ENCODE results near the gene CDK14. TPM values are rescaled to one million over a fixed set of nuclear protein-coding genes. Genes with fewer than 3 reads are reported as not detected.
"Not testable (repeated sequence)": the region's sequence is repeated elsewhere in the genome, so short reads cannot be mapped to it uniquely, and the experiment has no call there.

CDK14 gene
- total RNA-seq, 1 donor, result 39.1 TPM

GRCh38 chr7:90797596-90797995 lies 201.5 kb downstream of the CDK14 start:
- Histone ChIP-seq H3K9me3 (ENCODE audit: low read depth, low read length) (no peaks in the 10 kb centered on the region), H3K4me2 (ENCODE audit: insufficient read depth, low read length) (no peak overlapping the region), H2AFZ (ENCODE audit: low read length) (no peak overlapping the region)

GRCh38 chr7:90804370-90804769 lies 208.2 kb downstream of the CDK14 start:
- Histone ChIP-seq H3K4me1 (ENCODE audit: insufficient read depth, low read length) (peaks cover 7% of the 10 kb centered on the region), H3K9me3 (ENCODE audit: low read depth, low read length) (no peaks in the 10 kb centered on the region), H3K27me3 (ENCODE audit: insufficient read depth, low read length) (no peaks in the 10 kb centered on the region), H4K20me1 (ENCODE audit: insufficient read depth, low read length) (no peaks in the 10 kb centered on the region), H3K4me3 (ENCODE audit: insufficient read depth, low read length) (no peak overlapping the region), H2AFZ (ENCODE audit: low read length) (no peak overlapping the region), H3K27ac (ENCODE audit: low read depth, low read length) (no peak overlapping the region), H3K79me2 (ENCODE audit: insufficient read depth, low read length) (peaks cover 14% of the 10 kb centered on the region), H3K4me2 (ENCODE audit: insufficient read depth, low read length) (no peak overlapping the region), H3K36me3 (ENCODE audit: insufficient read depth, low read length) (no peaks in the 10 kb centered on the region)
- no peak for DNase-seq (ENCODE audit: insufficient read length, low spot score, missing footprints)
- TF ChIP-seq CTCF (IDR thresholded peaks at IDR 0.05; ENCODE audit: extremely low read depth, low read depth, low read length), result no peak

More at GRCh38 chr7:90797596-90797995, 201.5 kb downstream of the CDK14 start:
- Histone ChIP-seq H3K27ac (ENCODE audit: low read depth, low read length) (no peak overlapping the region), H3K4me1 (ENCODE audit: insufficient read depth, low read length) (peaks cover 5% of the 10 kb centered on the region), H3K27me3 (ENCODE audit: insufficient read depth, low read length) (no peaks in the 10 kb centered on the region), H3K4me3 (ENCODE audit: insufficient read depth, low read length) (no peak overlapping the region), H3K79me2 (ENCODE audit: insufficient read depth, low read length) (peaks cover 11% of the 10 kb centered on the region), H3K36me3 (ENCODE audit: insufficient read depth, low read length) (no peaks in the 10 kb centered on the region), H4K20me1 (ENCODE audit: insufficient read depth, low read length) (no peaks in the 10 kb centered on the region)
- no peak for DNase-seq (ENCODE audit: insufficient read length, low spot score, missing footprints)
- no peak for TF ChIP-seq CTCF (IDR thresholded peaks at IDR 0.05; ENCODE audit: extremely low read depth, low read depth, low read length)

GRCh38 chr7:90815552-90815951 lies 219.4 kb downstream of the CDK14 start:
- not testable (repeated sequence) for H3K27me3 ChIP-seq (ENCODE audit: insufficient read depth, low read length); H4K20me1 ChIP-seq (ENCODE audit: insufficient read depth, low read length); H2AFZ ChIP-seq (ENCODE audit: low read length); H3K4me2 ChIP-seq (ENCODE audit: insufficient read depth, low read length); H3K9me3 ChIP-seq (ENCODE audit: low read depth, low read length); DNase-seq (ENCODE audit: insufficient read length, low spot score, missing footprints); H3K36me3 ChIP-seq (ENCODE audit: insufficient read depth, low read length); H3K79me2 ChIP-seq (ENCODE audit: insufficient read depth, low read length); H3K4me3 ChIP-seq (ENCODE audit: insufficient read depth, low read length); H3K27ac ChIP-seq (ENCODE audit: low read depth, low read length)
- H3K4me1 ChIP-seq (ENCODE audit: insufficient read depth, low read length), result peaks cover 22% of the 10 kb centered on the region

DNA sequence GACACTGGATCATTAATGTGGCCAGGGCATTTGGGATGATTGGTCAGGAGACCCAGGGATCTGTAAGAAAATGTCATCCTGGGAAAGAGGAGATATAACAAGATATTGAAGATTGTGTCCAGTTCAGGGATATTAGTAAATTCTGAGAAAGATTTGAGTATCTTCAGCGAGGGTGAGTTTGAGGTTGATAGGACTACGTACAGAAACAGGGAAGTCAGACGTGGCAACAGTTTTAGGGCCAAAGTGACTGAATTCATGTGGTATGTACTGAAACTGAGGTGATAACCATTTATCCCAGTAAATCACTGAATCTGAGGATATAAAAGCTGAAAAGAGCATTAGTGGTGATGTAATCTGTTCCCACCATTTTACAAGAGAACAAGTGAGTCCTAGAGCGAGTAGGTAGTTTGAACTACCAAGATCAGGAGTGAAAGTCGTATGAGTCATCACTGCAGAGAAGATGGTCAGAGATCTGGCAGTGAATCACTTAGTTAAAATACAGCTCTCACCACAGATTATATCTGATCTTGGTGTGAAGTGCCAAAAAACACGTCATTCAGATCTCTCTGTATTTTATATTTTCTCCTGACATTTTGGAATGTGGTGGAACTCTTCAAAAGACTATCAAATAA lies 220.5 kb downstream of the CDK14 start:
- Histone ChIP-seq H4K20me1 (ENCODE audit: insufficient read depth, low read length) (no peaks in the 10 kb centered on the region), H3K27me3 (ENCODE audit: insufficient read depth, low read length) (no peaks in the 10 kb centered on the region), H3K9me3 (ENCODE audit: low read depth, low read length) (no peaks in the 10 kb centered on the region), H3K4me2 (ENCODE audit: insufficient read depth, low read length) (peak overlapping the region; percentile 80), H3K36me3 (ENCODE audit: insufficient read depth, low read length) (no peaks in the 10 kb centered on the region), H3K4me3 (ENCODE audit: insufficient read depth, low read length) (peak overlapping the region; percentile 43), H3K4me1 (ENCODE audit: insufficient read depth, low read length) (peaks cover 22% of the 10 kb centered on the region), H2AFZ (ENCODE audit: low read length) (peak overlapping the region; percentile 75), H3K79me2 (ENCODE audit: insufficient read depth, low read length) (peaks cover 3% of the 10 kb centered on the region), H3K27ac (ENCODE audit: low read depth, low read length) (peak overlapping the region; percentile 94)
- TF ChIP-seq CTCF (IDR thresholded peaks at IDR 0.05; ENCODE audit: extremely low read depth, low read depth, low read length), result no peak
- DNase-seq (ENCODE audit: insufficient read length, low spot score, missing footprints), result peak; percentile 78
